Left lung (tissue), 10 donors: ENCODE results near the gene WDR54. TPM values are rescaled to one million over a fixed set of nuclear protein-coding genes. Genes with fewer than 3 reads are reported as not detected.
"Not testable (repeated sequence)": the region's sequence is repeated elsewhere in the genome, so short reads cannot be mapped to it uniquely, and the experiment has no call there.

ENCODE experiments used
- ATAC-seq: fragments of 200-7000 bp; cut with Tn5 transposase; one replicate; pipeline ENCODE4 v1.9.1; 2020; ENCODE audit warnings: moderate library complexity
- DNase-seq, 4 donors: peaks; one replicate each; pipeline ENCODE4 v3.0.0-alpha.2; 2013 to 2020
- H3K27ac ChIP-seq, 2 donors: fragments of 200-600 bp; sonication (generic) in 1 of 2; one replicate each; pipeline versions ENCODE4 v1.5.0 to v1.8.0; 2020 to 2021
- H3K27me3 ChIP-seq, 2 donors: fragments of 200-600 bp; sonication (generic) in 1 of 2; one replicate each; pipeline versions ENCODE4 v1.5.0 to v1.8.0; 2020 to 2021
- H3K36me3 ChIP-seq, 2 donors: fragments of 200-600 bp; sonication (generic) in 1 of 2; one replicate each; pipeline versions ENCODE4 v1.5.0 to v1.8.0; 2020 to 2021
- H3K4me1 ChIP-seq, 2 donors: fragments of 200-600 bp; one replicate each; pipeline ENCODE4 v1.8.0; 2021
- H3K4me3 ChIP-seq, 2 donors: fragments of 200-600 bp; sonication (generic) in 1 of 2; one replicate each; pipeline versions ENCODE4 v1.5.0 to v1.8.0; 2020 to 2021; ENCODE audit warnings: mild to moderate bottlenecking in 1 of 2
- H3K9me3 ChIP-seq, 2 donors: fragments of 200-600 bp; sonication (generic) in 1 of 2; one replicate each; pipeline versions ENCODE4 v1.5.0 to v1.8.0; 2020 to 2021
- intact Hi-C, 2 donors: fragments of 100-400 bp; cut with DNase I; formaldehyde crosslinking; loops; one replicate each; pipeline versions ENCODE4 v1.11.2 to v1.14.2; 2022
- polyA plus RNA-seq, 6 donors: library from polyadenylated mRNA; unstranded; fragments of 120-200 nt; gene quantifications; one replicate each; pipeline ENCODE4 v1.2.1, GENCODE V29; 2013; ENCODE audit not compliant: insufficient read length in 6 of 6
- total RNA-seq, 2 donors: library from RNA; stranded (reverse); fragmentation: NEBNext Ultra II Directional; extraction: Animal tissue kit (Norgen Biotek cat#: 25700); gene quantifications; one replicate each; pipeline ENCODE4 v1.2.1, GENCODE V29; 2021
- TF ChIP-seq, protein P1 (sequence below), 2 donors: fragments of 200-600 bp; sonication (generic) in 1 of 2; IDR thresholded peaks; one replicate each; pipeline versions ENCODE4 v1.5.0 to v1.8.0; 2021; ENCODE audit warnings: antibody characterized with exemption in 2 of 2
- donor health status: DM: no; HTN: yes; CAD: no.
- donor health status: DM: no; HTN: no; CAD: no.

WDR54 gene
- total and polyA plus RNA-seq, 8 donors: 9.2 to 39.6 (median 35.2) TPM

DNA sequence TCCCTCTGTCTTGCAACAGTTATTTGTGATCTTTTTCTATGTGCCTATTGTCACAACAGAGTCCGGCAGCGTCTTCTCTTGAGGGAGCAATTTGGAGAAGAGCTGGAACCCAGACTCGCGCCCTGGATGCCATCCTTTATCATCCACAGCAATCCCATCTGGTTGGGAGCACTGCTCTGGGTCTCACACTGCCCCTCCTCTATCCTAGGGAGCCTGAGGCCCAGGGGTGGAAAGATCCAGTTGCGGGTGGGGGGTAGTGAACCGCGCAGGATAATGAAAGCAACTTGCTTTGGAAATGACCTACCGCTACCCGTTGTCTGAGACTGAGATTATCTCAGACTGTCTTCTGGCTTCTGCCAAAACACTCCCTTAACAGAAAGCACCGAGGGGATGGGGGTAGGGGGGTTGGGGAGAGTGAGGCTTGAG lies 37.4 kb downstream of the WDR54 start:
- TF ChIP-seq, protein P1, sequence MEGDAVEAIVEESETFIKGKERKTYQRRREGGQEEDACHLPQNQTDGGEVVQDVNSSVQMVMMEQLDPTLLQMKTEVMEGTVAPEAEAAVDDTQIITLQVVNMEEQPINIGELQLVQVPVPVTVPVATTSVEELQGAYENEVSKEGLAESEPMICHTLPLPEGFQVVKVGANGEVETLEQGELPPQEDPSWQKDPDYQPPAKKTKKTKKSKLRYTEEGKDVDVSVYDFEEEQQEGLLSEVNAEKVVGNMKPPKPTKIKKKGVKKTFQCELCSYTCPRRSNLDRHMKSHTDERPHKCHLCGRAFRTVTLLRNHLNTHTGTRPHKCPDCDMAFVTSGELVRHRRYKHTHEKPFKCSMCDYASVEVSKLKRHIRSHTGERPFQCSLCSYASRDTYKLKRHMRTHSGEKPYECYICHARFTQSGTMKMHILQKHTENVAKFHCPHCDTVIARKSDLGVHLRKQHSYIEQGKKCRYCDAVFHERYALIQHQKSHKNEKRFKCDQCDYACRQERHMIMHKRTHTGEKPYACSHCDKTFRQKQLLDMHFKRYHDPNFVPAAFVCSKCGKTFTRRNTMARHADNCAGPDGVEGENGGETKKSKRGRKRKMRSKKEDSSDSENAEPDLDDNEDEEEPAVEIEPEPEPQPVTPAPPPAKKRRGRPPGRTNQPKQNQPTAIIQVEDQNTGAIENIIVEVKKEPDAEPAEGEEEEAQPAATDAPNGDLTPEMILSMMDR (IDR thresholded peaks at IDR 0.05): no peak
- no peaks in the 10 kb centered on the region for H3K9me3 ChIP-seq
- ATAC-seq (no peak), DNase-seq (no peak)
- peaks cover 21 to 50% of the 10 kb centered on the region in 2 donors for H3K4me1 ChIP-seq
- no peaks in the 10 kb centered on the region for H3K27me3 ChIP-seq
- H3K4me3 ChIP-seq: peak overlapping the region; percentile 74 to 80
- intact Hi-C loops: no loop called here
- peaks cover 0 to 25% of the 10 kb centered on the region in 2 donors for H3K36me3 ChIP-seq
- peak overlapping the region; percentile 59 to 88 for H3K27ac ChIP-seq

DNA sequence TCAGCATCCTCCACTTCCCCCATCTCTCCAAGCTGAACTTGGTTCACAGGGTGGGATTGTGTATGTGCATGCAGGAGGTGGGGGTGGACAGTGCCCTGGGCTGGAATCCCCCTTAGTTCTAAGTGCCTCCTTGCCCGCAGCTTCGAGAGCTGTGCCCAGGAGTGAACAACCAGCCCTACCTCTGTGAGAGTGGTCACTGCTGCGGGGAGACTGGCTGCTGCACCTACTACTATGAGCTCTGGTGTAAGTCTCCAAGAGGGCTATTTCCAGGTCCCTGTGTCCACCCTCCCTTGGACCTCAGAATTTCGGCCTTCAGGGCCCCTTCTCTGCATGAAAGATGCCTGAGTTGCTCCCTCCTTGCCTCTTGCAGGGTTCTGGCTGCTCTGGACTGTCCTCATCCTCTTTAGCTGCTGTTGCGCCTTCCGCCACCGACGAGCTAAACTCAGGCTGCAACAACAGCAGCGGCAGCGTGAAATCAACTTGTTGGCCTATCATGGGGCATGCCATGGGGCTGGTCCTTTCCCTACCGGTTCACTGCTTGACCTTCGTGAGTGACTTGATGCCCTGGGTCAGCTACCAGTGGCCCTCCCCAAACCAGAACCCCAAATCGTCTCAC lies 38.1 kb downstream of the WDR54 start:
- H3K9me3 ChIP-seq, DNase-seq, intact Hi-C loops, ATAC-seq, H3K27me3 ChIP-seq: not testable (repeated sequence)
- H3K4me1 ChIP-seq: peaks cover 24 to 57% of the 10 kb centered on the region in 2 donors
- H3K4me3 ChIP-seq: peak overlapping the region in 1 of 2 donors; percentile 74
- H3K36me3 ChIP-seq: peaks cover 0 to 25% of the 10 kb centered on the region in 2 donors
- peak overlapping the region in 1 of 2 donors; percentile 88 for H3K27ac ChIP-seq

DNA sequence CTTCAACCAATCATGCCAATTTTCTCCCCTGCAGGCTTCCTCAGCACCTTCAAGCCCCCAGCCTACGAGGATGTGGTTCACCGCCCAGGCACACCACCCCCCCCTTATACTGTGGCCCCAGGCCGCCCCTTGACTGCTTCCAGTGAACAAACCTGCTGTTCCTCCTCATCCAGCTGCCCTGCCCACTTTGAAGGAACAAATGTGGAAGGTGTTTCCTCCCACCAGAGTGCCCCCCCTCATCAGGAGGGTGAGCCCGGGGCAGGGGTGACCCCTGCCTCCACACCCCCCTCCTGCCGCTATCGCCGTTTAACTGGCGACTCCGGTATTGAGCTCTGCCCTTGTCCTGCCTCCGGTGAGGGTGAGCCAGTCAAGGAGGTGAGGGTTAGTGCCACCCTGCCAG lies 38.7 kb downstream of the WDR54 start:
- intact Hi-C loops, H3K4me3 ChIP-seq, H3K9me3 ChIP-seq, ATAC-seq, H3K27ac ChIP-seq, H3K27me3 ChIP-seq, DNase-seq: not testable (repeated sequence)
- peaks cover 24 to 56% of the 10 kb centered on the region in 2 donors for H3K4me1 ChIP-seq
- peaks cover 0 to 25% of the 10 kb centered on the region in 2 donors for H3K36me3 ChIP-seq

DNA sequence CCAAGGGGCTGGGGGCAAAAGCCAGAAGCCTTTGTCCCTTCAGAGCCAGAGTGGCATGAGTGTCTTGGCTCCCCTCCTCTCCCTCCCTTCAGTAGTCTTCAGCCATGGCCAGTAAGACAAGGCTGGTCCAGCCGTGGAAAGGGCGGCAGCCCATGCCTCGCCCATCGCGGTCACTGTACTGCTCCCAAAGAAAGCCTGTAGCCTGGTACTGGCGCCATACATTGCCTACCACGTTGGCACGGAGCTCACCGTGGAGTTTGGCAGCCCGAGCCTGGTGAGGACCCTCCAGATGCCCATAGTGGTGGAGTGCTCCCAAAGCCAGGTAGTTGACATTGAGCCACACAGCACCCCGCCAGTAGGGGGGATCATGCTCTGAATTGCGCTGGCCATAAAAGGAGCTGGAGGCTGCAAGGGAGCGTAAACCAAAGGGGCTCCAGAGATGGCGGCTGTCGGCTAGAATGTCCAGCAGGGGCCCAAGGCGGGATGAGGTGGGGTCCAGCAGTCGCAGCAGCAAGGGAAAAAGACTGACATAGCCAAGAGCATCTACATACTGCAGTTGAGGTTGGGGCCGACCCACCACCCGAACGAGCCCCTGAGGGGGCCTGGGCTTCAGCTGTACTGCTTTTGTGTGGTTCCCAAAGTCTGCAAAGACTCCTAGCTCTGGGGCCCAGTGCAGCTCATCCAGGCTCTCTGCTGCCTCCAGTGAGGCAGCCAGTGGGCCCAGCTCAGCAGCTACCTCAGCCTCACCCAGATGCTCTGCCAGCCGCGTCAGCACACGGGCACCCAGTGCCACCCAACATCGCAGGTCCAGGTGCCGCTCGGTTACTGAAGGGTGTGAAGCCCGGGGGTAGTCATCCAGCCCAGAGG lies 39.9 kb downstream of the WDR54 start:
- TF ChIP-seq, protein P1 (IDR thresholded peaks at IDR 0.05): no peak
- H3K4me3 ChIP-seq: no peak overlapping the region

DNA sequence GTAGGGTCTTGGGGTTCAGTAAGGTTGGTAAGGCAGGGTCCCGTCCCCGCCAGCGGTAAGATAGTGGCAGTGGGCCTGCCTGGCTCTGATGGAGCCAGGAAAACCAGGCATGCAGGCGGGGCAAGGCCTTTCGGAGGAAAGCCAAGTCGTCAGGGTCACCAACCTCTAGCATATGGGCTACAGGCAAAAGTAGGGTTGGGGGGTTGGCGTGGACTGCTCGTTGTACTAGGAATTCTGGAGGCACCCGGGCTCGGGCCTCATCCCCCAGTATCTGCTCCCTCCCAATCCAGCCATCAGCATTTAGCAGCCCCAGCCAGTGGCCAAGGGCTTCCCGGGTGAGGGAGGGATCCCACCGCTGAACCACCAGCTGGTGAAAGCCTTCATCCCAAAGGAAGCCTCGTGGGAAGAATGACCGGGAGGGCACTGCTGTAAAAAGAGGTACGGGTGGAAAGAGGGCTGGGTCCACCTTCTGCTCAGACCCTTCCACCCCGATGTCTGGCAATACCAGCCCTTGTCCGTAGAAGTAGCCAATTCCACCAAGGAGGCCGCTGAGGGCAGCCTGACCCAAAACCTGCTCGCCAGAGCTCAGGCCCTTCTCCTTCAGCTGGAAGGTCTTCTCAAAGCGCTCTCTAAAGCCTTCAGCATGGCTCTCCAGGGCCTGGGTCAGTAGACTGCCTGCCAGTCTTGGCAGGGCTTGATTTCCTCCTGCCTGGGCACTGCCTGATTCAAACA lies 40.7 kb downstream of the WDR54 start:
- no peaks in the 10 kb centered on the region for H3K9me3 ChIP-seq
- no peaks in the 10 kb centered on the region for H3K27me3 ChIP-seq
- ATAC-seq: no peak
- peaks cover 14 to 46% of the 10 kb centered on the region in 2 donors for H3K4me1 ChIP-seq
- H3K27ac ChIP-seq: no peak overlapping the region
- TF ChIP-seq, protein P1 (IDR thresholded peaks at IDR 0.05): no peak
- peaks cover 0 to 25% of the 10 kb centered on the region in 2 donors for H3K36me3 ChIP-seq
- intact Hi-C loops: no loop called here
- H3K4me3 ChIP-seq: no peak overlapping the region
- no peak for DNase-seq

More for the DNA sequence above, 39.9 kb downstream of the WDR54 start:
- Histone ChIP-seq H3K27me3 (no peaks in the 10 kb centered on the region), H3K27ac (no peak overlapping the region), H3K9me3 (no peaks in the 10 kb centered on the region), H3K36me3 (peaks cover 0 to 25% of the 10 kb centered on the region in 2 donors), H3K4me1 (peaks cover 22 to 52% of the 10 kb centered on the region in 2 donors)
- DNase-seq: no peak
- ATAC-seq: no peak
- intact Hi-C loops: no loop called here

DNA sequence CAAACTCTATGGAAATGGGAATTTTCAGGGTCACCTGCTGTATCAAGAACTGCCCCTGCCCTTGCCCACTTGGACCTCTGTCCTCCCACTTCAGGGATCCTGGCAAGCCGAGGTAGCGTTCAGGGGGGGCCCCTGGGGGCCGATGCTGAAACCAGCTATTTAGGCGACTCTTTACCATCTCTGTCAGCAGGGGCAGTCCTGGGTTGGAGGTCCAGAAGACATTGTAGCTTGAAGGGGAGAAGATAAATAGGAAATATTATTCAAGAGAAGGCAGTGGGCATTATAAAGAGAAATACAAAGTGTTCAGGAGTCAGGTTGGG lies 41.2 kb downstream of the WDR54 start:
- Histone ChIP-seq H3K4me1 (peaks cover 14 to 42% of the 10 kb centered on the region in 2 donors), H3K27me3 (no peaks in the 10 kb centered on the region), H3K9me3 (no peaks in the 10 kb centered on the region), H3K4me3 (no peak overlapping the region), H3K27ac (no peak overlapping the region), H3K36me3 (peaks cover 0 to 25% of the 10 kb centered on the region in 2 donors)
- ATAC-seq (no peak), DNase-seq (no peak)
- intact Hi-C loops: no loop called here
- TF ChIP-seq, protein P1 (IDR thresholded peaks at IDR 0.05): no peak
